HG02642 (cell line): Measurements from ENCODE around the gene RAB19.
"Not testable (repeated sequence)": the region's sequence is repeated elsewhere in the genome, so short reads cannot be mapped to it uniquely, and the experiment has no call there.

Experiments
- ATAC-seq: cut with Tn5 transposase; IDR thresholded peaks from one replicate; pipeline ENCODE4 v1.9.1; 2021; ENCODE audit warnings: mild to moderate bottlenecking; ENCODE audit not compliant: unreplicated experiment, poor library complexity

Gene RAB19

GRCh38 chr7:140451716-140452115 is 47.9 kb downstream of the RAB19 start:
- no peak for ATAC-seq

DNA sequence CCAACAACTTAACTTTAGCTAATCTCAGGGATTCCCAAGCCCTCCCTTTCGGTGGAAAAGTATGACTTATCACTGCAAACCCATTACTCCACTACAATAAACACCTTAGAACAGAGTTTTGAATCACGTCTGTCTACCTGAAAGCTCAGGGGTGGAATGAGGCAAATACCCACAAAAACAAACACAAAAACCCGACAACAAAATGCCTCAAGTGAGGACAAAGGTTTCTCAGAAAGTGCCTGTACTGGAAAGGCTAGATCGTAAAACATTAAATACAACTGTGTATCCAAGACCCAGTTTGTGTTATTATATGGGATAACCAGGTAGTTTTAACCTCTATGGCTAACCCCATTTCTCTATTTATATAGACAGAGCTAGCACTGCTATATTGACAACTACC is 49.4 kb downstream of the RAB19 start:
- no peak for ATAC-seq

- not testable (repeated sequence) for ATAC-seq
Measured at GRCh38 chr7:140453785-140454656, 50.2 kb downstream of the RAB19 start.

DNA sequence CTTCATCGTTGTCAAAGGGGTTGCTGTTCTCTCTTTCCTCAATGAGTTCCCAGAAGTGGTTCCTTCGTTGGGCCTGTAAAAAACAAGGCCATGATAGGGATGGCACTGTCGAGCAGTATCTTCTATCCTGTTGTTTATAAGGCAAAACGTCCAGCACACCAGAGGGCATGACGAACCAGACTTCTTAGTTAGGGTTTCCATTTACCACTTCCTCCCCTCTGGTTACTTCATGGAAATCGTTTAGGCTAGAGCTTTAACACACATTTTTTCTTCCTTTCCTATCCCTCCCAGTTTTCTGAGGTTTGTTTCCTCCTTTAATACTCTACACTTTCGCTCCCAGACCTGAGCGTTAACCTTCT is 50.8 kb downstream of the RAB19 start:
- no peak for ATAC-seq

- no peak for ATAC-seq
Measured at GRCh38 chr7:140455743-140456142, 51.9 kb downstream of the RAB19 start.

- no peak for ATAC-seq
Measured at GRCh38 chr7:140456551-140457051, 52.7 kb downstream of the RAB19 start.

- ATAC-seq, result no peak
Measured at GRCh38 chr7:140458201-140458600, 54.3 kb downstream of the RAB19 start.

DNA sequence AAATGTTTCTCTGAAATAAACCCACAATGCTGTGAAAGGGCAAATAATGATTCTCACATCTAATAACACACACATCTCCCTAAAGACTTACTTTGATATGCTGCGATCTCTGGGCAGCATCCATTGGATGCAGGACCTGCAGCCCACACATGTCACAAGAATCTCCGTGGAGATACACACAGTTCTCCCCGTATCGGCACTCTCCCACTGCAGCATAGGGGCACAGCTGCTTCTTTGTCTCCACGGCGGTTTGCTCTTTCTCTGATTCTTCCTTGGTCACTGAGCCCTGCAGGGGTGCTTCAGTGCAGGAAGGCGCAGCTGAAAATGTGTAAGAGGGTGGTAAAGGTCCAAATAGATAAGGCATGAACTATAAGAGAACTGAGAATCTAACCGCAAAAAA is 55.1 kb downstream of the RAB19 start:
- ATAC-seq, result no peak

- ATAC-seq, result no peak
Measured at GRCh38 chr7:140463111-140463510, 59.3 kb downstream of the RAB19 start.

DNA sequence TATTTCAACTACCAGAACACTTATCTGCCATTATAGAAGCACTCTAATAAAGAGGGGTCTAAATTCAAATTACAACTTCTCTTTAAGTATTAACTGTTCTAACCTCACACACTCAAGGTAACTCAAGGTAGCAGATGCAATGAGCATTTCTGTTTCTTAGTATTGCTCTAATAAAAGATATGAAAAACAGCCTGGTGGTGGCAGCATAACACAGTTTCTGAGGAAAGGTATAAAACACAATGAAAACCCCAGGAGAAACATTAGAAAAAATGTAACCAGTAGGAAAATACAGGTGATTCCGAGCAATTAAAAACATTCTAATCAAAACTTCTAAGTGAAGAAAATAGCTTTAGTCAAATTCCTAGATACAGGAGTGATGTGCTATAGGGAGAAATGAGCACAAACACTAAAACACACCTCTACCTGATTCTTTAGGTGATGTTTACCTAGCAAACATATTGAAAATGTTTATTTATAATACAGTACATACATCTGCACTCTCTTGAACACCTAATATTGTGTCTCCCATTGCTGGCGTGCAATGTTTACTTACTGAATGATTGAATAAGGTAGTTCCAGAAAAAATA is 72.0 kb downstream of the RAB19 start:
- ATAC-seq, result no peak

GRCh38 chr7:140476698-140477261 is 72.9 kb downstream of the RAB19 start:
- no peak for ATAC-seq
